Fibroblast of lung (primary cell): ENCODE results near the gene IRF2. TPM values are rescaled to one million over a fixed set of nuclear protein-coding genes. Genes with fewer than 3 reads are reported as not detected.

Experiments used
- DNase-seq, 2 donors: peaks; one replicate each; pipeline versions ENCODE4 v3.0.0 to v3.0.0-alpha.2; 2010; ENCODE audit warnings: low read depth in 2 of 2
- H2AFZ ChIP-seq: 2 replicates; pipeline ENCODE4 v1.5.1; 2012; ENCODE audit warnings: low read length, control low read depth, inconsistent platforms
- H3K27ac ChIP-seq: 2 replicates; pipeline ENCODE4 v1.5.1; 2011; ENCODE audit warnings: low read length, control low read depth; ENCODE audit not compliant: insufficient read depth
- H3K27me3 ChIP-seq: 2 replicates; pipeline ENCODE4 v1.5.1; 2011; ENCODE audit warnings: mild to moderate bottlenecking, low read length; ENCODE audit not compliant: control insufficient read depth, insufficient read depth
- H3K36me3 ChIP-seq: 2 replicates; pipeline ENCODE4 v1.5.1; 2011; ENCODE audit warnings: low read length; ENCODE audit not compliant: control insufficient read depth, insufficient read depth
- H3K4me1 ChIP-seq: 2 replicates; pipeline ENCODE4 v1.5.1; 2011; ENCODE audit warnings: low read length; ENCODE audit not compliant: control insufficient read depth, insufficient read depth; ENCODE audit errors: extremely low read depth
- H3K4me2 ChIP-seq: 2 replicates; pipeline ENCODE4 v1.5.1; 2011; ENCODE audit warnings: low read length, control low read depth; ENCODE audit not compliant: insufficient read depth; ENCODE audit errors: extremely low read depth
- H3K4me3 ChIP-seq, 4 experiments: fragments of 200-600 bp in 1 of 4; sonication (generic) in 1 of 4; replicated peaks in 1 of 4; 2 replicates each; pipeline ENCODE4 v1.5.1; 2011 to 2016; ENCODE audit warnings: low read length in 4 of 4, low read depth in 3 of 4, mild to moderate bottlenecking in 3 of 4, control low read depth in 2 of 4, inconsistent platforms in 1 of 4, mixed read lengths in 1 of 4; ENCODE audit not compliant: insufficient read depth in 1 of 4; ENCODE audit errors: control extremely low read depth in 1 of 4
- H3K79me2 ChIP-seq: 2 replicates; pipeline ENCODE4 v1.5.1; 2012; ENCODE audit warnings: mild to moderate bottlenecking, low read length, inconsistent platforms; ENCODE audit not compliant: control insufficient read depth, insufficient read depth
- H3K9ac ChIP-seq: 2 replicates; pipeline ENCODE4 v1.5.1; 2011; ENCODE audit warnings: mild to moderate bottlenecking, low read length, control low read depth; ENCODE audit not compliant: insufficient read depth
- H3K9me3 ChIP-seq: 2 replicates; pipeline ENCODE4 v1.5.1; 2012; ENCODE audit warnings: low read depth, low read length; ENCODE audit not compliant: control insufficient read depth, insufficient read depth
- H4K20me1 ChIP-seq: 2 replicates; pipeline ENCODE4 v1.5.1; 2011; ENCODE audit warnings: low read length; ENCODE audit not compliant: control insufficient read depth, insufficient read depth; ENCODE audit errors: extremely low read depth
- CTCF ChIP-seq, 2 donors: IDR thresholded peaks in 1 of 2; conservative IDR thresholded peaks in 1 of 2; 1 replicate in 1 of 2; 2 replicates in 1 of 2; pipeline ENCODE4 v1.5.1; 2011 to 2012; ENCODE audit warnings: low read length in 2 of 2, control low read depth in 1 of 2, inconsistent platforms in 1 of 2, low read depth in 1 of 2, mild to moderate bottlenecking in 1 of 2
- EZH2 ChIP-seq: IDR thresholded peaks from 2 replicates; pipeline ENCODE4 v1.5.1; 2012; ENCODE audit warnings: low read length, control low read depth, mild to moderate bottlenecking; ENCODE audit errors: missing control alignments
- polyA plus RNA-seq, 2 donors: library from polyadenylated mRNA; depleted of rRNA in 1 of 2; stranded (reverse) in 1 of 2; unstranded in 1 of 2; fragments of >200 nt; gene quantifications; 2 replicates each; pipeline ENCODE4 v1.2.1, GENCODE V29; 2011 to 2012; ENCODE audit warnings: missing spikeins in 1 of 2
- total RNA-seq: library from RNA; depleted of rRNA; stranded (reverse); fragments of >200 nt; gene quantifications from 2 replicates; pipeline ENCODE4 v1.2.1, GENCODE V29; 2014

IRF2 gene
- total and polyA plus RNA-seq, 2 donors (not counting 1 experiment from before 2014, with no cell fraction given), result 30.9 to 42.3 TPM

DNA sequence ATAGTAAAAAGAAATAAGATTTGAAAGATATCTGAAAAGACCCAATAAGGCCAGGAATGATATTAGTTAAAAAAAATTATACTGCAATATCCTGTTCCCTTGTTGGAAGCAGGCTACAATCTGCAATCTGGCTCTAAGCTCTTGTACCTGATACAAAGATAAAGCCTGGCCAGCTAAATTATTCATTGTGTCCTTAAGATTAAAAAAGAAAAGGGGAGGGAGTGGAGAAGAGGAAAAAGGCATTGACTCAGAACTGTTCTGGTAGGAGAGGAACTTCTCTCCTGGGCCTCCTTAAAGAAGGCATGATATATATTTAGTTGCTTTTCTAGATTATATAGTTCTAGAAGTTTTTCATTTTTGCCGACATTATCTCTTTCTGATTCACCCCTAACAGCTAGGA lies 46.7 kb downstream of the IRF2 start:
- TF ChIP-seq EZH2, result no peak
- TF ChIP-seq CTCF (conservative IDR thresholded peaks at IDR 0.05 in 1 of 2, IDR thresholded peaks at IDR 0.05 in 1 of 2; ENCODE audit: low read depth in 1 of 2, low read length in 2 of 2), result no peak
- Histone ChIP-seq H3K9me3 (no peaks in the 10 kb centered on the region), H3K4me1 (peaks cover 10% of the 10 kb centered on the region), H2AFZ (no peak overlapping the region), H3K4me3 (no peak overlapping the region), H4K20me1 (no peaks in the 10 kb centered on the region), H3K27ac (no peak overlapping the region), H3K9ac (no peak overlapping the region), H3K79me2 (peaks cover 8% of the 10 kb centered on the region), H3K36me3 (peaks cover 6% of the 10 kb centered on the region), H3K4me2 (no peak overlapping the region), H3K27me3 (no peaks in the 10 kb centered on the region)
- DNase-seq, result peak in 1 of 2 donors; percentile 27

DNA sequence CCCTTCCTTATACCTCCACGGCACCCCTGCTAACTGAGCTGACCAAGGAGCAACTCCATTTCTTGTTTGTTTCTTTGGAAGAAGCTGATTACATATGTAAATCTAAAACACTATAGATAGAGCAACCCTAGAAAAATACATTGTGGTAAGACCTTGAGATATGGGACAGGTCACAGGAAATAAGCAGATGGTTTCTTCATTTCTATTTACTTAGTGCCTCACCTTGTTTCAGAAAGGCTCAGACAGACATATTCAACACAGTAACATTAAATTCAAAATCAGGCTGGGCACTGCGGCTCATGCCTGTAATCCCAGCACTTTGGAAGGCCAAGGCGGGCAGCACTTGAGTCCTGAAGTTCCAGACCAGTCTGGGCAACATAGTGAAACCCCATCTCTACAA lies 47.3 kb downstream of the IRF2 start:
- H3K27me3 ChIP-seq, result no peaks in the 10 kb centered on the region
- H4K20me1 ChIP-seq, result no peaks in the 10 kb centered on the region
- no peak overlapping the region for H3K27ac ChIP-seq
- peaks cover 10% of the 10 kb centered on the region for H3K4me1 ChIP-seq
- H3K4me3 ChIP-seq, result no peak overlapping the region
- no peak for TF ChIP-seq CTCF (conservative IDR thresholded peaks at IDR 0.05 in 1 of 2, IDR thresholded peaks at IDR 0.05 in 1 of 2; ENCODE audit: low read depth in 1 of 2, low read length in 2 of 2)
- no peak for TF ChIP-seq EZH2
- H2AFZ ChIP-seq, result no peak overlapping the region
- no peak overlapping the region for H3K4me2 ChIP-seq
- H3K79me2 ChIP-seq, result peaks cover 8% of the 10 kb centered on the region
- no peak overlapping the region for H3K9ac ChIP-seq
- no peak for DNase-seq
- no peaks in the 10 kb centered on the region for H3K9me3 ChIP-seq
- H3K36me3 ChIP-seq, result peaks cover 6% of the 10 kb centered on the region

GRCh38 chr4:184424993-184425758 lies 49.2 kb downstream of the IRF2 start:
- Histone ChIP-seq H3K4me1 (peaks cover 10% of the 10 kb centered on the region), H3K4me2 (no peak overlapping the region), H3K9me3 (no peaks in the 10 kb centered on the region), H4K20me1 (no peaks in the 10 kb centered on the region), H3K79me2 (peaks cover 4% of the 10 kb centered on the region), H2AFZ (no peak overlapping the region), H3K4me3 (no peak overlapping the region), H3K27me3 (no peaks in the 10 kb centered on the region), H3K27ac (peak overlapping the region; percentile 50), H3K9ac (no peak overlapping the region), H3K36me3 (peaks cover 6% of the 10 kb centered on the region)
- peak in 1 of 2 donors; percentile 43 for DNase-seq
- no peak for TF ChIP-seq CTCF (conservative IDR thresholded peaks at IDR 0.05 in 1 of 2, IDR thresholded peaks at IDR 0.05 in 1 of 2; ENCODE audit: low read depth in 1 of 2, low read length in 2 of 2)
- TF ChIP-seq EZH2, result no peak
